ENCODE data around the gene CSGALNACT2.

GRCh38 chr10:43219848-43220247 is 81.6 kb downstream of the CSGALNACT2 start:
- no peak for TF ChIP-seq CTCF (IDR thresholded peaks at IDR 0.05)
- TF ChIP-seq EZH2 (IDR thresholded peaks at IDR 0.05; ENCODE audit: borderline replicate concordance, insufficient read depth, low read depth, low read length, poor library complexity, severe bottlenecking): no peak

All from B cell (primary cell).